A549 (cell line): ENCODE results near the gene TRPM2.

Experiments
- EP300 ChIP-seq, 2 experiments: fragments of >200 bp; sonication (Bioruptor Twin); formaldehyde crosslinking; IDR thresholded peaks; 2 replicates in 1 of 2; 3 replicates in 1 of 2; pipeline ENCODE4 v1.6.1; 2016 to 2017
- JUNB ChIP-seq: fragments of >200 bp; sonication (Bioruptor Twin); formaldehyde crosslinking; IDR thresholded peaks from 2 replicates; pipeline ENCODE4 v1.6.1; 2016
- KDM1A ChIP-seq: fragments of 200-600 bp; sonication (generic); IDR thresholded peaks from 2 replicates; pipeline ENCODE4 v1.6.1; 2016; ENCODE audit warnings: low read depth, mild to moderate bottlenecking
- MYC ChIP-seq: IDR thresholded peaks from 2 replicates; pipeline ENCODE4 v1.6.1; 2012; ENCODE audit warnings: mild to moderate bottlenecking, inconsistent platforms, low read length, improper control_type of control experiment, borderline replicate concordance
- POLR2A ChIP-seq: IDR thresholded peaks from 2 replicates; pipeline ENCODE4 v1.6.1; 2012; ENCODE audit warnings: mild to moderate bottlenecking, low read length
- TF ChIP-seq, protein P1 (sequence below): fragments of >200 bp; sonication (Bioruptor Twin); formaldehyde crosslinking; IDR thresholded peaks from 3 replicates; pipeline ENCODE4 v1.5.1; 2016
- TF ChIP-seq, protein P2 (sequence below): fragments of >200 bp; sonication (Bioruptor Twin); formaldehyde crosslinking; IDR thresholded peaks from 3 replicates; pipeline ENCODE4 v1.6.1; 2016
- TF ChIP-seq, protein P3 (sequence below): fragments of 450-650 bp; IDR thresholded peaks from 2 replicates; pipeline ENCODE4 v1.6.1; 2014; ENCODE audit warnings: antibody characterized with exemption

DNA sequence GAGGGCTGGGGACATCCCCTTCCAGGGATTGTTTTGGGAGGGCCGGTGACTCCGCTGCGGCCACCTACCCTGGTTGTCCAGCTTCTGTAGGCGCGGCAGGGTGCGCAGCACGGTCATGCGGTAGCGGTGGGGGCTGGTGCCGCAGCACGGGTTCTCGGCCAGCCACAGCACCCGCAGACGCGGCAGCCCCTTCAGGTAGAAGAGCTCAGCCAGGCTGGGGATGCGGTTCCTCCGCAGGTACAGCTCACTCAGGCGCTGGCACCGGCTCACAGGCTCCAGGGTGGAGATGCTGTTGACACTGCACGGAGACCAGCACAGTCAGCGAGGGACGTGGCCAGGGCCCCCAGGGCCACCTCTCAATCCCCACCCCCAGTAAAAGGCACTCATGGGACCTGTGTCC lies 20.5 kb upstream of the TRPM2 start:
- no peak for TF ChIP-seq POLR2A
- TF ChIP-seq, protein P1, sequence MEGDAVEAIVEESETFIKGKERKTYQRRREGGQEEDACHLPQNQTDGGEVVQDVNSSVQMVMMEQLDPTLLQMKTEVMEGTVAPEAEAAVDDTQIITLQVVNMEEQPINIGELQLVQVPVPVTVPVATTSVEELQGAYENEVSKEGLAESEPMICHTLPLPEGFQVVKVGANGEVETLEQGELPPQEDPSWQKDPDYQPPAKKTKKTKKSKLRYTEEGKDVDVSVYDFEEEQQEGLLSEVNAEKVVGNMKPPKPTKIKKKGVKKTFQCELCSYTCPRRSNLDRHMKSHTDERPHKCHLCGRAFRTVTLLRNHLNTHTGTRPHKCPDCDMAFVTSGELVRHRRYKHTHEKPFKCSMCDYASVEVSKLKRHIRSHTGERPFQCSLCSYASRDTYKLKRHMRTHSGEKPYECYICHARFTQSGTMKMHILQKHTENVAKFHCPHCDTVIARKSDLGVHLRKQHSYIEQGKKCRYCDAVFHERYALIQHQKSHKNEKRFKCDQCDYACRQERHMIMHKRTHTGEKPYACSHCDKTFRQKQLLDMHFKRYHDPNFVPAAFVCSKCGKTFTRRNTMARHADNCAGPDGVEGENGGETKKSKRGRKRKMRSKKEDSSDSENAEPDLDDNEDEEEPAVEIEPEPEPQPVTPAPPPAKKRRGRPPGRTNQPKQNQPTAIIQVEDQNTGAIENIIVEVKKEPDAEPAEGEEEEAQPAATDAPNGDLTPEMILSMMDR, result no peak
- no peak for TF ChIP-seq MYC
- no peak for TF ChIP-seq EP300 (IDR thresholded peaks at IDR 0.05)
- TF ChIP-seq, protein P2, sequence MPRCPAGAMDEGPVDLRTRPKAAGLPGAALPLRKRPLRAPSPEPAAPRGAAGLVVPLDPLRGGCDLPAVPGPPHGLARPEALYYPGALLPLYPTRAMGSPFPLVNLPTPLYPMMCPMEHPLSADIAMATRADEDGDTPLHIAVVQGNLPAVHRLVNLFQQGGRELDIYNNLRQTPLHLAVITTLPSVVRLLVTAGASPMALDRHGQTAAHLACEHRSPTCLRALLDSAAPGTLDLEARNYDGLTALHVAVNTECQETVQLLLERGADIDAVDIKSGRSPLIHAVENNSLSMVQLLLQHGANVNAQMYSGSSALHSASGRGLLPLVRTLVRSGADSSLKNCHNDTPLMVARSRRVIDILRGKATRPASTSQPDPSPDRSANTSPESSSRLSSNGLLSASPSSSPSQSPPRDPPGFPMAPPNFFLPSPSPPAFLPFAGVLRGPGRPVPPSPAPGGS, result no peak
- no peak for TF ChIP-seq KDM1A
- TF ChIP-seq JUNB, result no peak
- TF ChIP-seq, protein P3, sequence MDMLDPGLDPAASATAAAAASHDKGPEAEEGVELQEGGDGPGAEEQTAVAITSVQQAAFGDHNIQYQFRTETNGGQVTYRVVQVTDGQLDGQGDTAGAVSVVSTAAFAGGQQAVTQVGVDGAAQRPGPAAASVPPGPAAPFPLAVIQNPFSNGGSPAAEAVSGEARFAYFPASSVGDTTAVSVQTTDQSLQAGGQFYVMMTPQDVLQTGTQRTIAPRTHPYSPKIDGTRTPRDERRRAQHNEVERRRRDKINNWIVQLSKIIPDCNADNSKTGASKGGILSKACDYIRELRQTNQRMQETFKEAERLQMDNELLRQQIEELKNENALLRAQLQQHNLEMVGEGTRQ, result no peak
